OCI-LY7 (cell line): Measurements from ENCODE around the gene GNAO1.

Experiments
- EZH2phosphoT487 ChIP-seq: fragments of 200-600 bp; sonication (generic); IDR thresholded peaks from 2 replicates; pipeline ENCODE4 v1.6.1; 2018; ENCODE audit warnings: low read depth, borderline replicate concordance, mild to moderate bottlenecking, mixed run types, antibody characterized with exemption, low read length, moderate library complexity, mixed read lengths
- TF ChIP-seq, protein P1 (sequence below): fragments of 200-600 bp; sonication (generic); conservative IDR thresholded peaks from 2 replicates; pipeline ENCODE4 v1.5.1; 2014; ENCODE audit warnings: mild to moderate bottlenecking, antibody characterized with exemption, low read length, moderate library complexity, mixed read lengths

DNA sequence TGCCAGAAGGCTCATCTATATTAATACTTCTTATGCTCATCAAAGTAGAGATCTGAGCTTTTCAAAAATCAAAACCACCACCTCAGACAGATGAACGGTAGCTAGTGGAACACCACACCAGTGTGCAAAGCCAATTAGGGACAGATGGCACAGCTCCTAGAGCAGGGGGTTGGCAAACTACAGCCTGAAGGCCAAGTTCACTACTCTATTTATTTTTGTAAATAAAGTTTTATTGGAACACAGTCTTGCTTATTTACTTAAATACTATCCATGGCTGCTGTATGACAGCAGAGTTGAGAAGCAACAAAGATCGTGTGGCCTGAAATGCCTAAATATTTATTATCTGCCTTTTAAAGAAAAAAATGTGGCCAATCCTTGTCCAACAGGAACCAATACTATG lies 177.3 kb downstream of the GNAO1 start:
- TF ChIP-seq, protein P1, sequence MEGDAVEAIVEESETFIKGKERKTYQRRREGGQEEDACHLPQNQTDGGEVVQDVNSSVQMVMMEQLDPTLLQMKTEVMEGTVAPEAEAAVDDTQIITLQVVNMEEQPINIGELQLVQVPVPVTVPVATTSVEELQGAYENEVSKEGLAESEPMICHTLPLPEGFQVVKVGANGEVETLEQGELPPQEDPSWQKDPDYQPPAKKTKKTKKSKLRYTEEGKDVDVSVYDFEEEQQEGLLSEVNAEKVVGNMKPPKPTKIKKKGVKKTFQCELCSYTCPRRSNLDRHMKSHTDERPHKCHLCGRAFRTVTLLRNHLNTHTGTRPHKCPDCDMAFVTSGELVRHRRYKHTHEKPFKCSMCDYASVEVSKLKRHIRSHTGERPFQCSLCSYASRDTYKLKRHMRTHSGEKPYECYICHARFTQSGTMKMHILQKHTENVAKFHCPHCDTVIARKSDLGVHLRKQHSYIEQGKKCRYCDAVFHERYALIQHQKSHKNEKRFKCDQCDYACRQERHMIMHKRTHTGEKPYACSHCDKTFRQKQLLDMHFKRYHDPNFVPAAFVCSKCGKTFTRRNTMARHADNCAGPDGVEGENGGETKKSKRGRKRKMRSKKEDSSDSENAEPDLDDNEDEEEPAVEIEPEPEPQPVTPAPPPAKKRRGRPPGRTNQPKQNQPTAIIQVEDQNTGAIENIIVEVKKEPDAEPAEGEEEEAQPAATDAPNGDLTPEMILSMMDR: no peak
- no peak for TF ChIP-seq EZH2phosphoT487
